ENCODE results near the gene BCOR.

BCOR gene

DNA sequence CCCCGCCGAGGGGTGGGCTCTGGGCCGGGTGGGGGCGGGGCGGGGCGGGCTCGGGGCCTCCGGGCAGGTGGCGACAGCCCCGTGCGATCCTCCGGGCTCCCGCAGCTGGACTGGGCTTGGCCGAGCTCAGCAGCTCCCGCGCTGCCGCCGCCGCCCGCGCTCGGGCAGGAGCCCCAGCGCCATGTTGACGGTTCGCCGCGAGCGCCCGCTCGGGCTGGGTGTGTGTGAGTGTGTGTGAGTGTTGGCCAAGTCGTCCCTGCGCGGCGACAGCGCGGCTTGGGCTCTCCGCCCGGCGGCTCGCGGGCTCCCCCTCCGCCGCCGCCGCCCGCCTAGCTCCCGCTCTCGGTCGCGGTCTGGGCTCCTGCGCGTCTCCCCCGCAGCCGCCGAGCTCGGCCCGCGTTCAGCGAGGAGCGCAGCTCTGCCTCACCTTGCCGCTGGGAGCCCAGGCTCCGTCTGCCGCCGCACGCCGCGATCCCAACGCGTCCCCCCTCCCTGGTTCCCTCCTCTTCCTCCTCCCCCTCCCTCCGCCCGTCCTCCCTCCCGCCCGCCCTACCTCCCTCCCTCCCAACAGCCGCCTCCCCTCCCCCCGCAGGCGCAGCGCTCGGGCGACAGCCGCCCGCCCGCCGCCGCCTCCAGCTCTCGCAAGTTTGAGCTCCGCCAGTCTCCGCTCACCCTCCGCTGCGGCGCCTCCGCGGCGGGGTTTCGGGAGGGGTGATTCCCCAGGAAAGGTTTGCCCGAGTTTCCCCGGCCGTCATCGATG, at the start of gene BCOR:
TSS of gene BCOR (minus strand) at position 455 of the 760 bp plus-strand sequence. CDS start 20,029 bp downstream, outside the sequence.
- peak; percentile 78 to 80 for DNase-seq

DNA sequence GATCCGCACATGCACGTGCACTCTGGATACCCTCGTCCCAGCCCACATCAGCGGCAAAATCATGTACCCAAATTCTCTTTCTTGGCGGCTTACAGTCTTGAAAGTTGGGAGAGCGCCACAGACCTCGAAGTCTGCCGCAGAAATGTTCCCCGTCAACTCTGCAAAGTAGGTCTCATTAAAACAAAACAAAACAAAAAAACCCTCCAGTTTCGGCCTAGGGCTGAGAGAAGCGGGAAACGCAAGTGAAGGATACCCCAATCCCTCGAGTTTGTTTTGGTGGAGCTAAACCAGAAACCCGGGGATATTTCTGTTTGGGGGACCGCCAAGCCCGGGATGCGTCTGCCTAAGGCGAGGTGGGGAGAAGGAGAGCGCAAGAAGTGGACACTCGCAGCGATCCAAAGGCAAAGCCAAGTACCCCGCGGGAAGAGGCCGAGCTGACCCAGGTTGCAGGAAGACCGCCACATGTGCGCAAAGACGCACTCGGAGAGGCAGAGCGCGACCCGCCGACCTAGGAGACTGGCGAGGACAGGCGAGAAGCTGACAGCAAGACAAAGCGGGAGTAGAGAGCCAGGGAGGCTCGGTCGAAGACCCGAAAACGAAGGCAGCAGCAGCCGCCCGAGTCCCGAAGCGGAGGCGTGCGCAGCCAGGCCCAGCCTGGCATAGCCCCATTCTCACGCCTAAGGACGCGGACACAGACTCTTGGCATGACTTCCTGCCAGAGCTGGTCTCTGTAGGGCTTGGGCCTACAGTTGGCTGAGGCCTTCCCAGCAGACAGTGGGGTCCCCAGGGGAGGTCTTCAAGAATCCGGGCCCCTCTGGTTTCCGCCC, 49.6 kb upstream of the BCOR start:
- no peak for DNase-seq

DNA sequence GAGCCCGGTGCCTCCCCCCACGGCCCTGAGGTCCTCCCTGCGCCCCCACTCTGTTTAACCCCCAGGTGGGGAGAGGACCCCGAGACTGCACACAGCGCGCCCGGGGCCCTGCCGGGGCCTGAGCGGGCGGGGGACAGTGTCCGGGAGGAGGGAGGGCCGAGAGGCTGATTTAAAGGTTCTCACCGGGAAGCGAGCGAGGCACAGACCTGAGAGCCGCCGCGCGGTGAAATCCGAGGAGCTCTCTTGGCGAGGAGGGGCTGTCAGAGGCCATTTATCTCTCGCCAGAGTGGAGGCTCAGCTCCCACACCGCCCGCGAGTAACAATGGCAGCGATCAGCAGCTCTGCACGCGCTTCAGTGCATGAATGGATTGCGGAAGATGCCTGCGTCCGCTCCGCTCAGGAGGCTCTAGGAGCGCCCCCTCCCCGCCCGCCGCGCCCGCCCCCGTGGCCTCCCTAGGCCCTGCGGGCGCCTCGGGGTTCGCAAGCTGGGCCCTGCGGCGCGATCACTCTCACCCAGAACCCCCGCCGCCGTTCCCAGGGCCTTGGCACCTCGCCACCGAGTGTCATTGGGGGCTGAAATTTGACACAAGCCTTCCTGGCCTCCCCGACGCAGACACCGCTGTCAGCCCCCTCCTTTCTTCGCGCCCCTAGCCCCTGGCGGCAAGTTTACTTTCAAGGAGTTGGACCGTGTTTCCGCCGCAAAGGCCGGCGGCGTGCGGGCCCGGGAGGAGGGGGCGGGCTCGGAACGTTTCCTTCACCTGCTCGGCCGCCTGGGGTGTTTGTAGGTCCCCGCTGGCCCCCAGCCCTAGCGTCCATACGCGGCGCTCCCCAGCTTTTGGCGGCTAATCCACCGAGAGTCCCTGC, 48.7 kb upstream of the BCOR start:
- DNase-seq: peak in 1 of 2 donors; percentile 34

DNA sequence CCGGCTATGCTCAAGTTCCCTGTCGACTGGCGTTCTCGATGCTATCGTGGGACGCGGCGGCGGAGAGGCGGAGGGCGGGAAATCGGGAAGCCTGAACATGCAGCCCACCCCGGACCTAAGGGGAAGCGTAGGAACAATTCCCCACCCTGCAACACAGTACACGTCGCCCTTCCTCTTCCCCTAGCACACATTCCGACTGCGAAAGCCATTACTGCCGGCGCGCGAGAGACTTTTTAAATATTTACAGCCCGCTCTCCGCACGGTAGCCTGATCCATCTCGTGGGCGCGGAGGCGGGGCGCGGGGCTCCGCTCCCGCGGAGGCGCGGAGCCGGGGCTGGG, 48.1 kb upstream of the BCOR start:
- no peak for DNase-seq

- DNase-seq: no peak
Measured at GRCh38 chrX:40145001-40145922, 47.5 kb upstream of the BCOR start.

DNA sequence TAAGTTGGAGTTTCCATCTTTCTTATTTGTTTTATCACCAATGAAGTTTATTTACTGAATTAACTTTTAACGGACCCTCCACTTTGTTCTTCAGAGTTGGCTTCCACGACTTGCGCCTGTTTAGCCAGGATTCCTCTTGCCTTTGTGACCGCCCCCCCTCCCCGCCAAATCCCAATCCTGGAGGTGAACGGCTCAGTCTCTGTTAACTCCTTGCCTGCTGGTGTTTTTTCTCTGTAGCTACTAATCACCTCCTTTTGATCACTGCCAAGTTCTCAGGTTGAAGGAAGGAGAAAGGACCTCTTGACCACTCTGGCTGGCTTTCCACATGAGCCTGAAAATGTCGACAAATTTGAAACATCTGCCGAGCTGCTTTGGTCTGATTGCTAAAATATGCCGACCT, 46.8 kb upstream of the BCOR start:
- DNase-seq: no peak

- no peak for DNase-seq
Measured at GRCh38 chrX:40143987-40144386, 46.2 kb upstream of the BCOR start.

DNA sequence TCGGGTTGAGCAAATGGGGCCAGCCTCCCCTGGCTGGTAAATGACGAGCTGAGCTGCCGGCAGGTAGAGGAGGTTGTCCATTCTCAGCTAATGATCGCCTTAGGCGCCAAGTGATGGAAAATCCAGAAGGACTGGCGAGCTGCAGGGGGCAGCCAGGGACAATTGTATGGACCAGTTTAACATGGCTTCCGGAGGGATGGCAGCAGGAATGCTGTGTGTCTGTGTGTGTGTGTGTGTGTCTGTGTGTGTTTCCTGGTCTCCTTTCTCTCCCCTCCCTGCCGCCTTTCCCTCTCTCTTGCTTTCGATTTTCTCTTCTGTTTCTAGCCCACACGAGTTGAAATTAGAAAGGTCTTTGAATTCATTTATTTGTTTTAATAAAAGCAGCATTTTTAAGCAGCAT, 45.2 kb upstream of the BCOR start:
- no peak for DNase-seq

DNA sequence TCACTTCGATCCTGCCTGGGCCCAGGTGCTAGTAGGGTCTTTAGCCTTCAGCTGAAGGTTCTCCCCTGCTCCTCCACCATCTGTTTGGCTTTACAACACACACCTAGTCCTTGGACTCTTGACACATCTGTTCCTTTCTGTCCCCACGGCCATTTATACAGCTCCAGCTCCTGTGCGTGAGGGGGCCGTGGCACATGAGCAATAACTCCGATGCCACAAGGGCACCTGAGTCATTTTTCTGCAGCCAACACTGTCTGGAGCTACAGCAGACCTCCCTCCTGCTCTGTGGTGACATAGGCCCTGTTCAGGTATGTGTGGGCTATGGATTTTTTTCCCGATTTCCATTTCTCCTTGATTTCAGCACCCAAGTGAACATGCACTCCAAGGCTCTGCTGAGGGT, 44.7 kb upstream of the BCOR start:
- DNase-seq: no peak

DNA sequence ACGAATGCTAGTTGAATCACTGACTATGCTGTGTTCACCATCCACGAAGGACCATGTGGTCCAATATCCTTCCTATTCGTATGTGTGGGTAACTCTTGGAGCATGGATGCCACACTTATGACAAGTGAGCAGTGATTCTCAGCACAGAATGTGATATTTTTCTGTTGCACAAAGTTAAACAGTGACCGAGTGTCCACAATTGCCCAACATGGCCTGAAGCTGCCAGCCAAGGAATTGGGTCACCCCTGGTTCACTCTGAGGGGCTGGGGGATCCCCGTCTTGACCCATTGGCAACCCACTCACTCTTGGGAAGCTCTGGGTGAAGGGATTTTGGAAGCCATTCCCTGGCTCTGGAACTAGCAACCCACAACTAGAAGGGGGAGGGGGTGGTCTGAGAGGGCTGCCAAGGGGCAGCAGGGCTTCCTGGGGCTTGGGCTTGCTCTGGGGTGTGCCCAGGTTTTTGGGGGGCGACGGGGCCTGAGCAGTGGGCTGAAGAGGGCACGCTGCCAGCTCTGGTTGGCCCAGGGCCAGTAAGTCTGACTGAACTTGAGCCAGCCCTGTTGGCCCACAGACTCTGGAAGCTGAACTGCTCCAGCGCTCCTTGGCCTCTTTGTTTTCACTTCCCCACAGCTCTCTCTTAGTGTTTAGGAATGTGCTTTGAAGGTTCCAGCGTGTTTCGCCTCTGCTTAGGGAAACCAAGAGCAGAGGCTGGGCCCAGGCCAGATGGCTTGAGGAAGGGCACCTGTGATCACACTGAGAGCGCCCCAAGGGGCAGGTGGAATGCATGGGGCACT, 43.1 kb upstream of the BCOR start:
- no peak for DNase-seq

- no peak for DNase-seq
Measured at GRCh38 chrX:40132751-40133150, 35.0 kb upstream of the BCOR start.

- no peak for DNase-seq
Measured at GRCh38 chrX:40131654-40132337, 34.0 kb upstream of the BCOR start.

DNA sequence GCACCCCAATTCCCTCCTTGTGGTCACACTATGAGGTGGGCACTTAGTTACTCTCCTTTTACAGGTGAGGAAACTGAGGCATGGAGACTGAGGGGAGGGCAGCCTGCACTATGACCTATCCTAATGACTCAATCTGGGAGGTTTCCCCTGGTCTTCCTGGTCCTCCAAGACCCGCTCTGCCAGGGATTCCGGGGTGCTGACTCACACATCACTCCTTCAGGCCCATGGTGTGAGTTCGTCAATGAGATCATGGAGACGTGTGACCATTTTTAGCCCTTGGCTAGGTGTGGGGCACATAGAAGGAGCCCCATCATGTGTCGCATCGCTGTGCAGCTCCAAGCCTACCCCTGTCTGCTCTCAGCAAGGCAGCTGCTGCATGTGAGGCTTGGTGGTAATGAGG, 32.4 kb upstream of the BCOR start:
- DNase-seq: no peak

- DNase-seq: no peak
Measured at GRCh38 chrX:40127052-40127451, 29.3 kb upstream of the BCOR start.

GRCh38 chrX:40122487-40122886, 24.7 kb upstream of the BCOR start:
- DNase-seq: no peak

GRCh38 chrX:40121618-40122017, 23.9 kb upstream of the BCOR start:
- DNase-seq: no peak

DNA sequence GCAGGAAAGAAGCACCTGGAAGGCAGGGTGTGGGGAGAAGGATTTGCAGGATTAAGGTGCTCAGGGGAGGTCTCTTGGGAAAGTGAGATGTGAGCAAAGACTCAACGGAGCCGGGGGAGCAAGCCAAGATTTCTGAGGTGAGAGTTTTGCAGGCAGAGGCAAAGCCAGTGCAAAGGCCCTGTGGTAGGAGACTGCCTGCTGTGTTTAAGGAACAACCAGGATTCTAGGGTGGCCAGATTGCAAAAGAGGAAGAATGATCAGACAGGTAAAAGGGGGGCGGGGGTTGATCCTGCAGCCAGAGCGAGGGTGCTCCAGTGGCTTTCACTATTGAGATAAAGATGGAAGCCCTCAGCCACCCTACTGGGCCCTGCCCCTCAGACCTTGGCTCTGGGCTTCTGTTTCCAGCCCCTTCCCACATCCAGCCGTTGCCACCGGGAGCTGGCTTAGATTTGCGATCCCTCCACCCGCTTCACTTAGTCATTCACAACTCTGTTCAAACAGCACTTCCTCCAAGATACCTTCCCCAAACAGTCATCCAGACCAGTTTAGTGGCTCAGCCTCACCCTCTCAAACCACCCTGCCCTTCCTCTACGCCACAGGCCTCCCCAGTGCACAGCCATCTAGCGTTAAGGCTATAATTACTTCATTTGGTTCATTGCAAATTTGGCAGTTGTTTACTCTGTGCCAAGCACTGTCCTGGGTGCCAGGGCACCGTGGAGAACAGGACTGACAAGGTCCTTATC, 23.3 kb upstream of the BCOR start:
- peak in 1 of 2 donors; percentile 36 for DNase-seq

DNA sequence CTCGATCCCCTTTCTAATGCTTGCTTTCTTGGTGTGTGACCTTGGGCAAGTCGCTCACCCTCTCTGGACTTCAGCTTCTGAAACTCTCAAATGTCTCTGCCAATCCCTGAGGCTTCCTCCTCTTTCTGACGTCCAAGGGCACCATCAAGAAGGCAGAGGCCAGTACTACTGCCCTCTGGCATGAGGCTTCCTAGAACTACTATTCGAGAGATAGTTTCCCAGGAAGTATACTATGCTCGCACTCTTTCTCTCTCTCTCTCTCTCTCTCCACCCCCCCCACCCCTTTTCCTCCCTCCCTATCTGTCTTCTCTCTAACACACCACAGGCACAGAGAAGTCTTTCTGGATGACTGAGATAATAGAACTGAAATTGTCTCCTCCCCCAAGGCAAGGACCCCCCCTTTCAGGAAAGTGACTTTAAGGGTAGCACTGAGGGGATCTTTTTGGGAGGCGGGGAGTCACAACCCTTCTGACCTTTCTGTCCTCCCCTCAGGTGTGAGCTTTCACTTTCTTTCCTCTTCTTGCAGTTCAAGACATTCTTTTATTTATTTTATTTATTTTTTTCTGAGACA, 20.0 kb upstream of the BCOR start:
- no peak for DNase-seq

DNA sequence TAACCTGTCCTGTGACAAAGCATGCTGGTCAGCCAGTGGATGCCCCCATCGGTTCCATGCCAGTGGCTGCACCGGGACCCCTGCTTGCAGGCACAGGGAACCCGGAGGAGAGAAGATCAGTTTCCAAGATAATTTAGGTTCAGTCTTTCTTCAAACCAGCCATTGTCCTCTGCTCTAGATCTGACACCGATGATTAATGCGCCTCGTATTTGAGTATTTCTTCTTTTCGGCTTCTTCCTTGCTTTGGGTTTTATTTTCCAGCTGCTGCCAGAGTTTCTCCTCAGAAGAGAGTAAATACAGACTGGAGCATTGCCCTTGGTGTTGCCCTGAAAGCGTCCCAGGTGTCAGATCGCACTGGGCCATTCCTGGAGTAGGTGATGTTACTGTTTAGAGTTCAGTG, 19.2 kb upstream of the BCOR start:
- DNase-seq: no peak

GRCh38 chrX:40112996-40113395, 15.2 kb upstream of the BCOR start:
- DNase-seq: no peak

Data from CD4-positive, alpha-beta T cell treated with Interleukin-4 for 1 hour (primary cell).